KMS-11 (cell line): Measurements from ENCODE around the gene NFIC.

Source experiments
- H2AFZ ChIP-seq: fragments of 200-600 bp; sonication (generic); 2 replicates; pipeline ENCODE4 v1.6.1; 2016; ENCODE audit warnings: antibody characterized with exemption, mixed run types, low read depth
- H3K27ac ChIP-seq: fragments of 200-600 bp; sonication (generic); 2 replicates; pipeline ENCODE4 v1.6.1; 2016; ENCODE audit warnings: mild to moderate bottlenecking, mixed run types
- H3K27me3 ChIP-seq: fragments of 200-600 bp; sonication (generic); 2 replicates; pipeline ENCODE4 v1.6.1; 2017; ENCODE audit warnings: mild to moderate bottlenecking, low read depth, mixed run types, moderate library complexity; ENCODE audit not compliant: insufficient read depth
- H3K36me3 ChIP-seq: fragments of 200-600 bp; sonication (generic); 2 replicates; pipeline ENCODE4 v1.6.1; 2017; ENCODE audit warnings: mild to moderate bottlenecking, mixed run types; ENCODE audit not compliant: insufficient read depth
- H3K4me1 ChIP-seq: fragments of 200-600 bp; sonication (generic); 2 replicates; pipeline ENCODE4 v1.6.1; 2016; ENCODE audit warnings: mild to moderate bottlenecking, low read depth, mixed run types; ENCODE audit not compliant: poor library complexity, severe bottlenecking
- H3K4me2 ChIP-seq: fragments of 200-600 bp; sonication (generic); 2 replicates; pipeline ENCODE4 v1.7.0; 2016; ENCODE audit warnings: mild to moderate bottlenecking, mixed run types
- H3K4me3 ChIP-seq: fragments of 200-600 bp; sonication (generic); IDR thresholded peaks from 2 replicates; pipeline ENCODE4 v1.6.1; 2017; ENCODE audit warnings: low read depth, low read length, mixed read lengths; ENCODE audit not compliant: insufficient read depth
- H3K79me2 ChIP-seq: fragments of 200-600 bp; sonication (generic); 2 replicates; pipeline ENCODE4 v1.6.1; 2016; ENCODE audit warnings: low read depth, mixed run types; ENCODE audit not compliant: insufficient read depth
- H3K9ac ChIP-seq: fragments of 200-600 bp; sonication (generic); 2 replicates; pipeline ENCODE4 v1.6.1; 2016; ENCODE audit warnings: mild to moderate bottlenecking, mixed run types
- H4K20me1 ChIP-seq: fragments of 200-600 bp; sonication (generic); 2 replicates; pipeline ENCODE4 v1.6.1; 2016; ENCODE audit warnings: mild to moderate bottlenecking, mixed run types; ENCODE audit not compliant: insufficient read depth
- CTCF ChIP-seq: fragments of 200-600 bp; sonication (generic); conservative IDR thresholded peaks from 2 replicates; pipeline ENCODE4 v1.6.1; 2017; ENCODE audit warnings: low read depth, mild to moderate bottlenecking, antibody characterized with exemption, low read length, moderate library complexity, mixed read lengths

The NFIC gene

GRCh38 chr19:3370214-3370720 lies 3.9 kb downstream of the NFIC start:
- no peak overlapping the region for H2AFZ ChIP-seq
- peaks cover 87% of the 10 kb centered on the region for H3K79me2 ChIP-seq
- H3K27me3 ChIP-seq, result no peaks in the 10 kb centered on the region
- H3K9ac ChIP-seq, result no peak overlapping the region
- no peak overlapping the region for H3K4me3 ChIP-seq
- H3K4me1 ChIP-seq, result peaks cover 25% of the 10 kb centered on the region
- H3K4me2 ChIP-seq, result no peak overlapping the region
- H3K27ac ChIP-seq, result no peak overlapping the region
- TF ChIP-seq CTCF, result no peak
- H3K36me3 ChIP-seq, result no peaks in the 10 kb centered on the region
- H4K20me1 ChIP-seq, result peaks cover 14% of the 10 kb centered on the region

- Histone ChIP-seq H3K27me3 (no peaks in the 10 kb centered on the region), H3K4me3 (no peak overlapping the region), H4K20me1 (peaks cover 14% of the 10 kb centered on the region), H3K4me1 (peaks cover 20% of the 10 kb centered on the region), H3K9ac (no peak overlapping the region), H3K27ac (no peak overlapping the region), H3K36me3 (no peaks in the 10 kb centered on the region), H3K4me2 (no peak overlapping the region), H2AFZ (no peak overlapping the region), H3K79me2 (peaks cover 92% of the 10 kb centered on the region)
- TF ChIP-seq CTCF, result no peak
Measured at GRCh38 chr19:3370728-3371591, 4.6 kb downstream of the NFIC start.

- Histone ChIP-seq H3K4me2 (no peak overlapping the region), H3K79me2 (peaks cover 98% of the 10 kb centered on the region)
Measured at GRCh38 chr19:3372413-3372812, 6.0 kb downstream of the NFIC start.

GRCh38 chr19:3373971-3374368 lies 7.6 kb downstream of the NFIC start:
- Histone ChIP-seq H3K4me3 (no peak overlapping the region), H4K20me1 (peaks cover 14% of the 10 kb centered on the region), H3K9ac (no peak overlapping the region), H3K4me2 (no peak overlapping the region), H3K4me1 (peaks cover 8% of the 10 kb centered on the region), H3K36me3 (no peaks in the 10 kb centered on the region), H2AFZ (no peak overlapping the region), H3K79me2 (peaks cover 97% of the 10 kb centered on the region), H3K27me3 (no peaks in the 10 kb centered on the region), H3K27ac (no peak overlapping the region)
- TF ChIP-seq CTCF, result no peak

More at GRCh38 chr19:3372413-3372812, 6.0 kb downstream of the NFIC start:
- Histone ChIP-seq H3K4me3 (no peak overlapping the region), H3K27ac (no peak overlapping the region), H3K36me3 (no peaks in the 10 kb centered on the region), H4K20me1 (peaks cover 14% of the 10 kb centered on the region), H3K27me3 (no peaks in the 10 kb centered on the region), H2AFZ (no peak overlapping the region), H3K4me1 (peaks cover 20% of the 10 kb centered on the region), H3K9ac (no peak overlapping the region)
- TF ChIP-seq CTCF, result no peak
